OCI-LY1 (cell line): ENCODE data around the gene SPAG9.

Experiments used
- EZH2 ChIP-seq: fragments of 200-600 bp; sonication (generic), shearing (Covaris generic); IDR thresholded peaks from 2 replicates; pipeline ENCODE4 v1.8.0; 2017; ENCODE audit warnings: borderline replicate concordance, mixed run types, mild to moderate bottlenecking, antibody characterized with exemption, low read length, moderate library complexity, mixed read lengths
- TF ChIP-seq, protein P1 (sequence below): fragments of 200-600 bp; sonication (generic), shearing (Covaris generic); IDR thresholded peaks from 2 replicates; pipeline ENCODE4 v1.5.1; 2017; ENCODE audit warnings: mild to moderate bottlenecking, antibody characterized with exemption, low read length, moderate library complexity, mixed read lengths

DNA sequence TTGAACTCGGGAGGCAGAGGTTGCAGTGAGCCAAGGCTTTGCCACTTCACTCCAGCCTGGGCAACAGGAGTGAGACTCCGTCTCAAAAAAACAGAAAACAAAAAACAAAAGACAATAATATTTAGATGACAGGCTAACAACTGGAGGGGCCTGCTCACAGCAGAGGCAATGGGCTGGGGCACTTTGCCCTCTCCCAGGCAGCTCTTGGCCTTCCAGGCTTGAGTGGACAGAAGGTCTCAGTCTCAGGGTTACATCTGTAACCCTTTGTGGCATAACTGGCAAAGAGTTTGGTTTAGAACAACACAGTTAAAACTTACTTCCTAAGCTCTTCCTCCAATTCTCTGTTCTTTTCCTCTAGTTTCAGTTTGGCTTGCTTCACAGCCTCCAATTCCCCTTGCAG is 114.9 kb downstream of the SPAG9 start:
- TF ChIP-seq, protein P1, sequence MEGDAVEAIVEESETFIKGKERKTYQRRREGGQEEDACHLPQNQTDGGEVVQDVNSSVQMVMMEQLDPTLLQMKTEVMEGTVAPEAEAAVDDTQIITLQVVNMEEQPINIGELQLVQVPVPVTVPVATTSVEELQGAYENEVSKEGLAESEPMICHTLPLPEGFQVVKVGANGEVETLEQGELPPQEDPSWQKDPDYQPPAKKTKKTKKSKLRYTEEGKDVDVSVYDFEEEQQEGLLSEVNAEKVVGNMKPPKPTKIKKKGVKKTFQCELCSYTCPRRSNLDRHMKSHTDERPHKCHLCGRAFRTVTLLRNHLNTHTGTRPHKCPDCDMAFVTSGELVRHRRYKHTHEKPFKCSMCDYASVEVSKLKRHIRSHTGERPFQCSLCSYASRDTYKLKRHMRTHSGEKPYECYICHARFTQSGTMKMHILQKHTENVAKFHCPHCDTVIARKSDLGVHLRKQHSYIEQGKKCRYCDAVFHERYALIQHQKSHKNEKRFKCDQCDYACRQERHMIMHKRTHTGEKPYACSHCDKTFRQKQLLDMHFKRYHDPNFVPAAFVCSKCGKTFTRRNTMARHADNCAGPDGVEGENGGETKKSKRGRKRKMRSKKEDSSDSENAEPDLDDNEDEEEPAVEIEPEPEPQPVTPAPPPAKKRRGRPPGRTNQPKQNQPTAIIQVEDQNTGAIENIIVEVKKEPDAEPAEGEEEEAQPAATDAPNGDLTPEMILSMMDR, result no peak
- TF ChIP-seq EZH2, result no peak
